T47D (cell line): Measurements from ENCODE around the gene DNAAF8.
A peak's percentile ranks its signal among the peaks of the same experiment; 100 is the strongest.

ENCODE experiments used
- DNase-seq, 2 experiments: peaks; one replicate each; pipeline versions ENCODE4 v3.0.0 to v3.0.0-alpha.2; 2011 to 2012; ENCODE audit warnings: low read depth in 1 of 2, low spot score in 1 of 2
- JUND ChIP-seq: IDR thresholded peaks from 2 replicates; pipeline ENCODE4 v1.6.1; 2012; ENCODE audit warnings: low read depth
- in situ Hi-C: cut with HindIII; loops from 2 replicates; pipeline ENCODE4 v1.10.0; 2016; ENCODE audit warnings: low sequenced_read_pairs, low pct_unique_long_range_greater_than_20kb

The DNAAF8 gene

DNA sequence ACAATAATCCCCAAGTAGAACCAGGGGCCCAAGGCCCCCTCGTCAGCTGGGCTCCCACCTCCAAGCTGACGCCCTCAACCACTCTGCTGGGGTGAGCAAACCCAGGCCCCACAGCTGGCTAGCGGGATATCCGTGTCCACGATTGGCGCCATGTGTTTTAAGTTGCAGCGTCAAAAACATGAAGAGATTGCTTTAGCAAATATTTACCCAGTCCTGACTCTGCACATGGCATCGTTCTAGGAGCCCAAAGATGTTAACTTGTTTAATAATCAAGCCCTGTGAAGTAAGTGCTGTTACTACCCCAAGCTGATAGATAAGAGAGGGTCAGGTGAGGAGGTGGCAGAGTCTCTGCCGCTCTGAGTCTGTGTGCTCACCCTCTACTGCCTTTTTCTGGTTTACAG lies 54.2 kb downstream of the DNAAF8 start:
- no peak for DNase-seq
- in situ Hi-C loops, result no loop called here
- TF ChIP-seq JUND, result no peak

DNA sequence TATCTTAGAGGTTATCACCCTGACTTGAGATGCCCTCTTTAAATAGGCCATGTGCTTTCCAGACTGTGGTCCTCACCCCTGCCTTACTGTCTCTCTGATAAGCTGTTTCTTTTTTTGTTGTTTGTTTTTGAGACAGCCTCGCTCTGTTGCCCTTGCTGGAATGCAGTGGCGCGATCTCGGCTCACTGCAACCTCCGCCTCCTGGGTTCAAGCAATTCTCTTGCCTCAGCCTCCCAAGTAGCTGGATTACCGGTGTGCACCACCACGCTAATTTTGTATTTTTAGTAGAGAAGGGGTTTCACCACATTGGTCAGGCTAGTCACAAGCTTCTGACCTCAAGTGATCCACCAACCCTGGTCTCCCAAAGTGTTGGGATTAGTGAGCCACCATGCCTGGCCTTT lies 54.6 kb downstream of the DNAAF8 start:
- in situ Hi-C loops, result no loop called here
- no peak for TF ChIP-seq JUND
- no peak for DNase-seq

DNA sequence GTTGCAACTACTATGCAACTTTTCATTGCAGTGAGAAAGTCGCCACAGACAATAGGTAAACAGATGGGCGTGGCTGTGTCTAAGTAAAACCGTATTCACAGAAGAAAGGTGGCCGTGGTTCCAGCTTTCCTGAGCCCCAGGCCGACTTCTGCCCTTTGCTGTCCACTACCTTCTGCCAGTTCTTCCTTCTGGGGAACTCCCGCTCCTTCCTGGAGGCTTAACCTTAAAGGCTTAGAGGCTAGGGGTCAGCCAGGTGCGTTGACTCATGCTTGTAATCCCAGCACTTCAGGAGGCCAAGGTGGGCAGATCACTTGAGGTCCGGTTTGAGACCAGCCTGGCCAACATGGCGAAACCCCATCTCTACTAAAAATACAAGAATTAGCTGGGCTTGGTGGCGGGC lies 55.9 kb downstream of the DNAAF8 start:
- DNase-seq, result peak in 1 of 2 experiments; percentile 30
- TF ChIP-seq JUND, result no peak
- in situ Hi-C loops, result no loop called here

GRCh38 chr16:4790871-4791270 lies 56.5 kb downstream of the DNAAF8 start:
- TF ChIP-seq JUND, result no peak
- no peak for DNase-seq
- in situ Hi-C loops, result no loop called here

DNA sequence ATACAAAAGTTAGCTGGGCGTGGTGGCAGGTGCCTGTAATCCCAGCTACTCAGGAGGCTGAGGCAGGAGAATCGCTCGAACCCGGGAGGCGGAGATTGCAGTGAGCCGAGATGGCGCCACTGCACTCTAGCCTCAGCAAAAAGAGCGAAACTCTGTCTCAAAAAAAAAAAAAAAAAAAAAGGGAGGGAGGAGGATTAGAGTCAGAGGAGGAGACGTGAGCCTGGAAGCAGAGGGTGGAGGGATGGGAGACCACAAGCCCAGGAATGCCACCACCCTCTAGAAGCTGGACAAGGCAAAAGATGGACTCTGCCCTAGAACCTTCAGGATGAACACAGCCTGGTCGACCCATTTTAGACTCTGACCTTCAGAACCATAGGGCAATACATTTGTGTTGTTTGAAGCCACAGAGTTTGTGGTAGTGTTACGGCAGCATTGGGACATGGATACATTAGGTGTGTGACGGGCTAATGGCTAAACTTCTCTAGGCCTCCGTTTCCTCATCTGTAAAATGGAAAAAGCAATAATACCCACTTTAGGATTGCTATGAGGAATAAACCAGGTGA lies 58.7 kb downstream of the DNAAF8 start:
- no peak for TF ChIP-seq JUND
- in situ Hi-C loops, result no loop called here
- no peak for DNase-seq

- peak in 1 of 2 experiments; percentile 42 for DNase-seq
- in situ Hi-C loops, result no loop called here
- no peak for TF ChIP-seq JUND
These were observed 61.0 kb downstream of the DNAAF8 start, which contains the start of gene SMIM22 for GRCh38 chr16:4795181-4795827. SMIM22 (plus strand) TSS chr16:4795369; CDS start chr16:4795735, 366 bp downstream.

DNA sequence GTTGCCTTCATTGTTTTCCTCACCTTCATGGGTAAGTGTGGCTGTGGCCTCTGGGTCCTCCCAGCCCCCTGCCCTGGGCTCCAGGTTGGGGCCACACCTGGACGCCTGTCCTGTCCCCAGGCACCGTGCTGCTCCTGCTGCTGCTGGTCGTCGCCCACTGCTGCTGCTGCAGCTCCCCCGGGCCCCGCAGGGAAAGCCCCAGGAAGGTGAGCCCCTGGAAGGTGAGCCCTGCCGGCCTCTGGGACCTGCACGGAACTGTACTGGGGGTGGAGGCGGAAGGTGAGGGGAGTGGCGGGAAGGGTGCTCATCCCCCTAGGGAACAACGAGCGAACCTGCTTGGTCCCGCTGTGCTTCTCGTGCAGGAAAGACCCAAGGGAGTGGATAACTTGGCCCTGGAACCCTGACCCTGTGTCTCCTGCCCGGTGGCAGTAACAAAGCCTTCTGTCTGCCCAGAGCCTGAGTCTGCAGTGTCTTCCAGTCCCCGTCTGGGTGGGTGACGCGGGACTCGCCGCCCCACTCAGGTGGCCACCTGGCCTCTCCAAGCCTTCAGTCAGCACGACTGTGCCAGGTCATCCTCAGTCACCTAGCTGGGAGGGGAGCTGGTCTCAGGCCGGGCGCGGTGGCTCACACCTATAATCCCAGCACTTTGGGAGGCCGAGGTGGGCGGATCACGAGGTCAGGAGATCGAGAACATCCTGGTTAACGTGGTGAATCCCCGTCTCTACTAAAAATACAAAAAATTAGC lies 61.7 kb downstream of the DNAAF8 start:
- TF ChIP-seq JUND, result no peak
- in situ Hi-C loops, result no loop called here
- no peak for DNase-seq

DNA sequence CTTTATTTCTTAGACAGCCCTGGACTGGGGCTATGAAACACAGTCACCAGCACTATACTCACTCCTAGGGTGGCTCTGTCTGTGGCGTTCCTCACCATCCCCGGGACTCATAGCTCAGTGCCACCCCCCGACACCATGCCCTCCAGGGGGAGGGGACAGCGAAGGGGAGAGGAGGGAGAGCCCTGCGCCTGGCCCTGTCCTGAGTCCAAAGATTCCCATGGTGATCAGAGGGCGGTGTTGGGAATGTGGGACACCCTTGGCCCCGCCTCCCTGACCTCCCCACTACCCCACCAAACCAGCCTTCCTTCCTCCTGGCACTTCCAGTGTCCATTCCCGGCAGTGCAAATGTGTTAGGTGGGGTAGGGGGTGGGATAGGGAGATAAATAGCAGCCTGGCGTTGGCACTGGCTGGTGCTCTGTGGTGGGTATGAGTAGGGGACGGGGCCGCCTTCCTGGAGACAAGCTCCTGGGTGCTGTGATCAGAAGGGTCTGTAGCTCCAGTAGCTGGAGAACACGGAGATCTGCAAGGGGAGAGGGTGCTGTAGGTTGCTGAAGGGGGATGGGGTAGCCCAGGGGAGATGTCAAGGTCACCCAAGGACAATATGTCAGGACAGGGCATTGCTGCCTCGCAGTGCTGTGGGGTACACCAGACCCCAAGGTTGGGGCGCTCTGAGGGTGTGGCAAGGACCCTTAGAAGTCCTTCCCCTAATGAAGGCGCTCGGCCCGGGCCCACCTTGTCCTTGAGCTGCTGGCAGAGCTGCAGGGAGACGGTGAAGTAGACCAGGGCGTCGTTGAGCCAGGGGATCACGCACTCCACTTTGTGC lies 62.9 kb downstream of the DNAAF8 start:
- in situ Hi-C loops, result no loop called here
- TF ChIP-seq JUND, result no peak
- no peak for DNase-seq

- DNase-seq, result no peak
- TF ChIP-seq JUND, result no peak
- in situ Hi-C loops, result no loop called here
These were observed 63.5 kb downstream of the DNAAF8 start for GRCh38 chr16:4797805-4798252.

GRCh38 chr16:4798456-4798855 lies 64.1 kb downstream of the DNAAF8 start:
- TF ChIP-seq JUND, result no peak
- in situ Hi-C loops, result no loop called here
- no peak for DNase-seq
